ENCODE data around the gene C2orf49.

GRCh38 chr2:105376010-105376409, 38.7 kb downstream of the C2orf49 start:
- TF ChIP-seq CTCF (conservative IDR thresholded peaks at IDR 0.05; ENCODE audit: low read depth, low read length), result no peak
- TF ChIP-seq EZH2 (IDR thresholded peaks at IDR 0.05; ENCODE audit: borderline replicate concordance, low read depth, low read length, poor library complexity, severe bottlenecking), result no peak
